Endodermal cell (in vitro differentiated cells): ENCODE results near the gene KIF5B. TPM values are rescaled to one million over a fixed set of nuclear protein-coding genes. Genes with fewer than 3 reads are reported as not detected.
"Not testable (repeated sequence)": the region's sequence is repeated elsewhere in the genome, so short reads cannot be mapped to it uniquely, and the experiment has no call there.

Experiments used
- DNase-seq: peaks from one replicate; pipeline ENCODE4 v3.0.0-alpha.2; 2017
- H3K27ac ChIP-seq: 2 replicates; pipeline ENCODE4 v1.5.1; 2013; ENCODE audit warnings: mild to moderate bottlenecking, low read depth, low read length, moderate library complexity
- H3K27me3 ChIP-seq: 2 replicates; pipeline ENCODE4 v1.6.1; 2013; ENCODE audit warnings: mild to moderate bottlenecking, low read length, moderate library complexity; ENCODE audit not compliant: insufficient read depth, control insufficient read depth, poor library complexity, severe bottlenecking
- H3K36me3 ChIP-seq: 2 replicates; pipeline ENCODE4 v1.7.0; 2013; ENCODE audit warnings: mild to moderate bottlenecking, low read length, moderate library complexity; ENCODE audit not compliant: control insufficient read depth, insufficient read depth
- H3K4me1 ChIP-seq: one replicate; pipeline ENCODE4 v1.7.0; 2013; ENCODE audit warnings: low read length; ENCODE audit not compliant: control insufficient read depth, insufficient read depth
- H3K4me3 ChIP-seq: 2 replicates; pipeline ENCODE4 v1.5.1; 2013; ENCODE audit warnings: mild to moderate bottlenecking, low read length, moderate library complexity
- H3K9ac ChIP-seq: 2 replicates; pipeline ENCODE4 v1.6.1; 2013; ENCODE audit warnings: mild to moderate bottlenecking, low read length, moderate library complexity; ENCODE audit not compliant: poor library complexity, severe bottlenecking; ENCODE audit errors: extremely low read depth
- H3K9me3 ChIP-seq: 2 replicates; pipeline ENCODE4 v1.6.1; 2013; ENCODE audit warnings: mild to moderate bottlenecking, low read length, moderate library complexity; ENCODE audit not compliant: control insufficient read depth
- H3K27ac Mint-ChIP-seq: 2 replicates; pipeline ENCODE4 v1.8.0; 2020; ENCODE audit warnings: mixed read lengths
- H3K27me3 Mint-ChIP-seq: 2 replicates; pipeline ENCODE4 v1.8.0; 2021; ENCODE audit warnings: mild to moderate bottlenecking, mixed read lengths; ENCODE audit not compliant: insufficient read depth
- H3K36me3 Mint-ChIP-seq: 2 replicates; pipeline ENCODE4 v1.8.0; 2020; ENCODE audit warnings: low read depth, mixed read lengths
- H3K4me1 Mint-ChIP-seq: 2 replicates; pipeline ENCODE4 v1.8.0; 2020; ENCODE audit warnings: mixed read lengths
- H3K4me3 Mint-ChIP-seq: 2 replicates; pipeline ENCODE4 v1.8.0; 2020; ENCODE audit warnings: mild to moderate bottlenecking, moderate library complexity, mixed read lengths
- H3K9me3 Mint-ChIP-seq: 2 replicates; pipeline ENCODE4 v1.8.0; 2020; ENCODE audit warnings: mild to moderate bottlenecking, mixed read lengths
- WGBS, 2 experiments: methylation state at CpG; one replicate each; pipeline versions ENCODE4 v1.1.5 to v1.1.7; 2013; ENCODE audit warnings: missing lambda C conversion rate in 2 of 2, mixed read lengths in 1 of 2; ENCODE audit not compliant: insufficient coverage in 1 of 2, insufficient read length in 1 of 2; 5-methylcytosine and 5-hydroxymethylcytosine counted together
- total RNA-seq, 2 donors: library from RNA; stranded (reverse); fragmentation: NEBNext Ultra II Directional in 1 of 2; extraction: Animal tissue kit (Norgen Biotek cat#: 25700) in 1 of 2; gene quantifications; 2 replicates in 1 of 2; 3 replicates in 1 of 2; pipeline ENCODE4 v1.2.1, GENCODE V29; 2021
- TF ChIP-seq, protein P1 (sequence below): fragments of 200-600 bp; sonication (generic); conservative IDR thresholded peaks from 2 replicates; pipeline ENCODE4 v1.5.0; 2021; ENCODE audit warnings: antibody characterized with exemption, mild to moderate bottlenecking

KIF5B gene
- total RNA-seq, 2 donors from 2014 or later = 90.8 to 104 TPM

GRCh38 chr10:32104622-32105509 lies 48.6 kb upstream of the KIF5B start:
- no peak for DNase-seq
- H3K27ac Mint-ChIP-seq = no peak overlapping the region
- H3K4me1 Mint-ChIP-seq = no peaks in the 10 kb centered on the region
- no peak overlapping the region for H3K9ac ChIP-seq
- H3K4me3 ChIP-seq = no peak overlapping the region
- no peaks in the 10 kb centered on the region for H3K9me3 ChIP-seq
- H3K27me3 ChIP-seq = no peaks in the 10 kb centered on the region
- H3K27ac ChIP-seq = no peak overlapping the region
- H3K36me3 Mint-ChIP-seq = no peaks in the 10 kb centered on the region
- no peak overlapping the region for H3K4me3 Mint-ChIP-seq
- TF ChIP-seq, protein P1, sequence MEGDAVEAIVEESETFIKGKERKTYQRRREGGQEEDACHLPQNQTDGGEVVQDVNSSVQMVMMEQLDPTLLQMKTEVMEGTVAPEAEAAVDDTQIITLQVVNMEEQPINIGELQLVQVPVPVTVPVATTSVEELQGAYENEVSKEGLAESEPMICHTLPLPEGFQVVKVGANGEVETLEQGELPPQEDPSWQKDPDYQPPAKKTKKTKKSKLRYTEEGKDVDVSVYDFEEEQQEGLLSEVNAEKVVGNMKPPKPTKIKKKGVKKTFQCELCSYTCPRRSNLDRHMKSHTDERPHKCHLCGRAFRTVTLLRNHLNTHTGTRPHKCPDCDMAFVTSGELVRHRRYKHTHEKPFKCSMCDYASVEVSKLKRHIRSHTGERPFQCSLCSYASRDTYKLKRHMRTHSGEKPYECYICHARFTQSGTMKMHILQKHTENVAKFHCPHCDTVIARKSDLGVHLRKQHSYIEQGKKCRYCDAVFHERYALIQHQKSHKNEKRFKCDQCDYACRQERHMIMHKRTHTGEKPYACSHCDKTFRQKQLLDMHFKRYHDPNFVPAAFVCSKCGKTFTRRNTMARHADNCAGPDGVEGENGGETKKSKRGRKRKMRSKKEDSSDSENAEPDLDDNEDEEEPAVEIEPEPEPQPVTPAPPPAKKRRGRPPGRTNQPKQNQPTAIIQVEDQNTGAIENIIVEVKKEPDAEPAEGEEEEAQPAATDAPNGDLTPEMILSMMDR = no peak
- H3K4me1 ChIP-seq = peaks cover 3% of the 10 kb centered on the region
- WGBS, 2 experiments = 91 to 92% methylated on average over 4 to 5 of the region's 5 CpGs
- peaks cover 4% of the 10 kb centered on the region for H3K9me3 Mint-ChIP-seq
- no peaks in the 10 kb centered on the region for H3K36me3 ChIP-seq
- peaks cover 8% of the 10 kb centered on the region for H3K27me3 Mint-ChIP-seq

- no peaks in the 10 kb centered on the region for H3K4me1 Mint-ChIP-seq
- peaks cover 1% of the 10 kb centered on the region for H3K36me3 Mint-ChIP-seq
- WGBS, 2 experiments = 93 to 96% methylated on average over 3 of the region's 3 CpGs
- Histone ChIP-seq H3K36me3 (no peaks in the 10 kb centered on the region), H3K9ac (no peak overlapping the region), H3K4me1 (peaks cover 3% of the 10 kb centered on the region), H3K27me3 (no peaks in the 10 kb centered on the region), H3K9me3 (peaks cover 5% of the 10 kb centered on the region), H3K27ac (no peak overlapping the region), H3K4me3 (no peak overlapping the region)
- peaks cover 8% of the 10 kb centered on the region for H3K9me3 Mint-ChIP-seq
- peaks cover 3% of the 10 kb centered on the region for H3K27me3 Mint-ChIP-seq
- DNase-seq = no peak
- TF ChIP-seq, protein P1 = no peak
- no peak overlapping the region for H3K4me3 Mint-ChIP-seq
- H3K27ac Mint-ChIP-seq = no peak overlapping the region
Measured at GRCh38 chr10:32104181-32104580, 48.0 kb upstream of the KIF5B start.

DNA sequence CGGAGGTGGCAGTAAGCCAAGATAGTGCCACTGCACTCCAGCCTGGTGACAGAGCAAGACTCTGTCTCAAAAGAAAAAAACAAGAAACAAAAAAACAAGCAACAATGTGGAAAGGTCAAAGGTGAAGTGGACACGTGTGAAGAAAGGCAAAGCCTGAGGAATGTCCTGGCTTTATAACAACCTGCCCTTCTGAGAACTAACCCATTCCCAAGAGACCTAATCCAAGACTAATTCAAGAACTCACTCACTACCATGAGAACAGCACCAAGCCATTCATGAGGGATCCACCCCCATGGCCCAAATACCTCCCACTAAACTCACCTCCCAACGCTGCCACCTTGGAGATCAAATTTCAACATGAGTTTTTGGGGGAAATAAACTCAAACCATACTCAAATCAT lies 47.5 kb upstream of the KIF5B start:
- Mint-ChIP-seq H3K36me3 (peaks cover 4% of the 10 kb centered on the region), H3K9me3 (peaks cover 12% of the 10 kb centered on the region), H3K4me3 (no peak overlapping the region), H3K27ac (no peak overlapping the region), H3K27me3 (peaks cover 3% of the 10 kb centered on the region), H3K4me1 (no peaks in the 10 kb centered on the region)
- TF ChIP-seq, protein P1 = no peak
- no peak overlapping the region for H3K4me3 ChIP-seq
- peaks cover 3% of the 10 kb centered on the region for H3K4me1 ChIP-seq
- peaks cover 10% of the 10 kb centered on the region for H3K9me3 ChIP-seq
- H3K9ac ChIP-seq = no peak overlapping the region
- no peaks in the 10 kb centered on the region for H3K36me3 ChIP-seq
- no peak overlapping the region for H3K27ac ChIP-seq
- H3K27me3 ChIP-seq = no peaks in the 10 kb centered on the region
- no peak for DNase-seq
- 82 to 89% methylated on average over 1 to 3 of the region's 3 CpGs for WGBS, 2 experiments

DNA sequence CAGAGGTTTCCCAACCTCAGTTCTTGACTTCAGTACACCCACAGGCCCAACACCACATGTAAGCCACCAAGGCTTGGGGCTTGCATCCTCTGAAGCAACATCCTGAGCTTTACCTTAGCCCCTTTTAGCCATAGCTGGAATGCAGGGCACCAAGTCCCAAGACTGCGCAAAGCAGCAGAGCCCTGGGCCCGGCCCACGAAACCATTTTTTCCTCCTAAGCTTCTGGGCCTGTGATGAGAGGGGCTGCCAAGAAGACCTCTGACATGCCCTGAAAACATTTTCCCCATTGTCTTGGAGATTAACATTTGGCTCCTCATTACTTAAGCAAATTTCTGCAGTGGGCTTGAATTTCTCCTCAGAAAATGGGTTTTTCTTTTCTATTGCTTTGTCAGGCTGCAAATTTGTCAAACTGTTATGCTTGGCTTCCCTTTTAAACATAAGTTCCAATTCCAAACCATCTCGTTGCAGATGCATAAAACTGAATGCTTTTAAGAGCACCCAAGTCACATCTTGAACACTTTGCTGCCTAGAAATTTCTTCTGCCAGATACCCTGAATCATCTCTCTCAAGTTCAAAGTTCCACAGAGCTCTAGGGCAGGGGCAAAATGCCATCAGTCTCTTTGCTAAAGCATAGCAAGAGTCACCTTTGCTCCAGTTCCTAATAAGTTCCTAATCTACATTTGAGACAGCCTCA lies 42.5 kb upstream of the KIF5B start:
- H3K27me3 Mint-ChIP-seq, H3K27ac ChIP-seq, H3K36me3 Mint-ChIP-seq, DNase-seq, H3K9ac ChIP-seq, H3K4me3 Mint-ChIP-seq, H3K27ac Mint-ChIP-seq, H3K36me3 ChIP-seq, H3K27me3 ChIP-seq, H3K4me1 Mint-ChIP-seq, H3K4me1 ChIP-seq: not testable (repeated sequence)
- H3K9me3 Mint-ChIP-seq = peaks cover 40% of the 10 kb centered on the region
- WGBS, 2 experiments = 69 to 71% methylated on average over 4 of the region's 4 CpGs
- Histone ChIP-seq H3K9me3 (peaks cover 42% of the 10 kb centered on the region), H3K4me3 (peak overlapping the region; percentile 45)
